Measurements from ENCODE around the gene PRICKLE2.

DNA sequence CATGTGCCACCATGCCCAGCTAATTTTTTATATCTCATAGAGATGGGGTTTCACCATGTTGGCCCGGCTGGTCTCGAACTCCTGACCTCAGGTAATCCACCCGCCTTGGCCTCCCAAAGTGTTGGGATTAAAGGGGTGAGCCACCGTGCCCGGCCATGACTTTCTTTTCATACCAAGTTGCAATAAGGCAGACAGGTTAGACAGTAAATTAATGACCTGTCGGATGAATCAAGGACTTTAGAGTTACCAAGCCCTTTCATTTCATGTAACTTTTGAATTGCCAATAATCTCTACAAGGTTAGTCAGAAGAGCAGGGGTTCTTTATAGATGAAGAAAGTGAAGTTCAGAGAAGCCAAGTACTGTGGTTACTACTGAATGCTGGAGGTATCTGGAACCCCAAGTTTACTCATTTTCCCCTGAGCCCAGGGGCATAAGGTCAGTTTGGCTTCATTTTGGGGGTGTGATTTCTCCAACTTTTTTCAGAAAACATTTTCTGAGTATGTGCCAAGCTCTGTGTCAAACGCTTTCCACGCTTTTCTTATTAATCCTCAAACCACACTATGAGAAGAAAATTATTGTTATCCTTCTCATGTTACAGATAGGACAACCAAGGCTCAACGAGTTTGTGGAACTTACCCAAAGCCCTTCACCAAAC is 11.9 kb downstream of the PRICKLE2 start:
- TF ChIP-seq, protein P1, sequence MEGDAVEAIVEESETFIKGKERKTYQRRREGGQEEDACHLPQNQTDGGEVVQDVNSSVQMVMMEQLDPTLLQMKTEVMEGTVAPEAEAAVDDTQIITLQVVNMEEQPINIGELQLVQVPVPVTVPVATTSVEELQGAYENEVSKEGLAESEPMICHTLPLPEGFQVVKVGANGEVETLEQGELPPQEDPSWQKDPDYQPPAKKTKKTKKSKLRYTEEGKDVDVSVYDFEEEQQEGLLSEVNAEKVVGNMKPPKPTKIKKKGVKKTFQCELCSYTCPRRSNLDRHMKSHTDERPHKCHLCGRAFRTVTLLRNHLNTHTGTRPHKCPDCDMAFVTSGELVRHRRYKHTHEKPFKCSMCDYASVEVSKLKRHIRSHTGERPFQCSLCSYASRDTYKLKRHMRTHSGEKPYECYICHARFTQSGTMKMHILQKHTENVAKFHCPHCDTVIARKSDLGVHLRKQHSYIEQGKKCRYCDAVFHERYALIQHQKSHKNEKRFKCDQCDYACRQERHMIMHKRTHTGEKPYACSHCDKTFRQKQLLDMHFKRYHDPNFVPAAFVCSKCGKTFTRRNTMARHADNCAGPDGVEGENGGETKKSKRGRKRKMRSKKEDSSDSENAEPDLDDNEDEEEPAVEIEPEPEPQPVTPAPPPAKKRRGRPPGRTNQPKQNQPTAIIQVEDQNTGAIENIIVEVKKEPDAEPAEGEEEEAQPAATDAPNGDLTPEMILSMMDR (IDR thresholded peaks at IDR 0.05; ENCODE audit: low read length) = no peak
- TF ChIP-seq EZH2 (IDR thresholded peaks at IDR 0.05; ENCODE audit: borderline replicate concordance, low read length) = no peak
